ENCODE results near the gene DBN1. TPM values are rescaled to one million over a fixed set of nuclear protein-coding genes. Genes with fewer than 3 reads are reported as not detected.

Gene DBN1
- polyA plus RNA-seq, 2 of the 4 experiments (the other 2 are of a cell fraction): 47.7 to 107 TPM

DNA sequence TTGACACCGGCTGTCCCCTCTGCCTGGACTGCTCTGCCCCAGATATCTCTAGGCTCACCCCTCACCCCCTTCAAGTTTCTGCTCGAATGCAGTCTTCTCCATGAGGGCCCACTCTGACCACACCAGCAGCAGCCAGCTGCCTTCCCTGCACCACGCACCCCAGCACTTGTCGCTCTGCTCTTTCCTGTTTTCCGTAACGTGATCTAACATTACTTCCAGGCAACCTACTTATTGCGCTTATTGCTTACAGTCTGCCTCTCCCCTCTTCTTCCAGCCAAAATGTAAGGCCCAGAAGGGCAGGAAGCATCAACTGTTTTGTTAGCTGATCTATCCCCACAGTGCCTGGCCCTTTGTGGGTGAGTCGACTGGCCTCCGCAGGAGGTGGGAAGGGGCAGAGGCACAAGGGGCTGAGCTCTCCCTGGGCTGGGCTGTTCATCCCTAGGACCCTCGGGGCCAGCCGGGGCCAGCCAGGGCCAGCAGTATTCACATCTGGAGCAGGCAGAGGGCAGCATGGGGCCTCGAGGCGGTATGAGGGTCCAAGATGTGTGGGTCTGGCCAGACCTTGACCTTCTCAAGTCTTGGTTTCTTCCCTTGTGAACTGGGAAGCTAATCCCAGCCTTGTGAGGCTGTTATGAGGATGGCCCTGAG lies 11.6 kb upstream of the DBN1 start:
- TF ChIP-seq ZC3H11A (IDR thresholded peaks at IDR 0.05) (no peak), RAD21 (conservative IDR thresholded peaks at IDR 0.05 in 1 of 2, IDR thresholded peaks at IDR 0.05 in 1 of 2) (no peak), GATA3 (IDR thresholded peaks at IDR 0.05; ENCODE audit: borderline replicate concordance) (no peak), ESRRA (IDR thresholded peaks at IDR 0.05; ENCODE audit: borderline replicate concordance, low read length) (no peak), NPAS2 (CRISPR knock-in tag; IDR thresholded peaks at IDR 0.05; ENCODE audit: borderline replicate concordance) (no peak)
- H3K4me1 ChIP-seq: no peaks in the 10 kb centered on the region
- ChIA-PET POLR2A (interaction anchor here (1.3 kb wide), 1 partner anchor 12 kb away, joined by 3 read pairs; no protein-coding TSS in a partner anchor), CTCF (interaction anchor here (0.8 to 19.7 kb wide), 4 partner anchors 6 to 29 kb away, joined by 3 to 241 read pairs (median 6); no protein-coding TSS in a partner anchor)
- H3K4me2 ChIP-seq: no peak overlapping the region
- no peak for FAIRE-seq
- no peak for DNase-seq (ENCODE audit: low read depth in 1 of 2, low spot score in 1 of 2)
- 70% methylated on average over 9 of the region's 13 CpGs for WGBS (ENCODE audit: missing lambda C conversion rate)
- H3K4me3 ChIP-seq: no peak overlapping the region
- H3K9me3 ChIP-seq: no peaks in the 10 kb centered on the region
- no peak overlapping the region for H3K27ac ChIP-seq
- 0 out of 6 replicates have a peak, but pooled peaks of 1 of the 2 experiments have one; percentile 7 for ATAC-seq

DNA sequence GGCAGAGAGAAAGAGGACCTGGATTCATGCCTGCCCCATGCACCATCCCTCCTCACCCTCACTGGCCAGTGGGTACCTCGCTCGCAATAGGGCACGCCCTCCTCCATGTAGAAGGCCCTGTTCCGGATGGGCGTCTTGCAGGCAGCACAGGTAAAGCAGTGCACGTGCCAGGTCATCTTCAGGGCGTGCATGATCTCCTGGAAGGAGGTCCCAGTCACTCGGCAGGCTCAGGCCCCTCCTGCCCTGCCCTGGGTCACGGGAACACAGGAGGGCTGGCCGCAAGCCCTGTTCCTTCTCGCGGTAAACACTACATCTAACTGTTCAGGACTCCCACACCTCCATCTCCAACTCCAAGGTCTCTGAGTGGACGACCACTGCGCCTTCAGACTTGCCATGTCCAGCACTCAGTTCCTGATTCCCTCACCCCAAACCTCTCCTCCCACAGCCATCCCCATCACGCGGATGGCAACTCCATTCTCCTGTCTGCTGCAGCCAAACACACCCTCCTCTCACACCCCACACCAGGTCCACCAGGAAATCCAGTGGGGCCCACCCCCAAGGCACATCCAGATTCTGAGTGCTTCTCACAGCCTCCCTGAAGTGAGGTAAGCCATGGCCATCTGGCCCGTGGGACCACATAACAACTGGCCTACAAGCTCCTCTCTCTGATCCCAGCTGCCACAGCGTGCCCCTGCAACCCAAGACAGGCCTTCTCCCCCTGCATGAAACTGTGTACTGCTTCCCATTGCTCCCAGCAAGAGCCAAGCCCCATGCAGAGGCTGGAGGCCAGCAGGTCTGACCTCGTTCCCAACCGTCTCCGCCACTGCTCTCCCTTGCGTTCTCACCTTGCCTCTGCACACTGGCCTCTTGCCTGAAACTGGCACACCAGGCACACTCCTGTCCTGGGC lies 10.8 kb upstream of the DBN1 start:
- no peak for FAIRE-seq
- Histone ChIP-seq H3K4me3 (no peak overlapping the region), H3K4me2 (no peak overlapping the region), H3K4me1 (no peaks in the 10 kb centered on the region; the same call in 2 of the 3 replicates), H3K9me3 (no peaks in the 10 kb centered on the region), H3K27ac (no peak overlapping the region)
- ATAC-seq: peak in 1 of 2 experiments; percentile 4; a peak in 3 of 6 replicates
- TF ChIP-seq, protein P1, sequence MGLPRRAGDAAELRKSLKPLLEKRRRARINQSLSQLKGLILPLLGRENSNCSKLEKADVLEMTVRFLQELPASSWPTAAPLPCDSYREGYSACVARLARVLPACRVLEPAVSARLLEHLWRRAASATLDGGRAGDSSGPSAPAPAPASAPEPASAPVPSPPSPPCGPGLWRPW (IDR thresholded peaks at IDR 0.05): no peak
- 0 out of 5 replicates have a peak, but pooled peaks of 1 of the 2 experiments have one; percentile 7 for TF ChIP-seq JUN (IDR thresholded peaks at IDR 0.05)
- no peak for TF ChIP-seq KDM1A (IDR thresholded peaks at IDR 0.05; ENCODE audit: low read depth)
- TF ChIP-seq JUNB (IDR thresholded peaks at IDR 0.05): no peak
- TF ChIP-seq, protein P2, sequence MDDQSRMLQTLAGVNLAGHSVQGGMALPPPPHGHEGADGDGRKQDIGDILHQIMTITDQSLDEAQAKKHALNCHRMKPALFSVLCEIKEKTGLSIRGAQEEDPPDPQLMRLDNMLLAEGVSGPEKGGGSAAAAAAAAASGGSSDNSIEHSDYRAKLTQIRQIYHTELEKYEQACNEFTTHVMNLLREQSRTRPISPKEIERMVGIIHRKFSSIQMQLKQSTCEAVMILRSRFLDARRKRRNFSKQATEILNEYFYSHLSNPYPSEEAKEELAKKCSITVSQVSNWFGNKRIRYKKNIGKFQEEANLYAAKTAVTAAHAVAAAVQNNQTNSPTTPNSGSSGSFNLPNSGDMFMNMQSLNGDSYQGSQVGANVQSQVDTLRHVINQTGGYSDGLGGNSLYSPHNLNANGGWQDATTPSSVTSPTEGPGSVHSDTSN (IDR thresholded peaks at IDR 0.05): peak; percentile 63; the same call in 1 of the 2 replicates
- no peak for TF ChIP-seq POLR2AphosphoS2 (conservative IDR thresholded peaks at IDR 0.05; ENCODE audit: low read length)
- no peak for TF ChIP-seq BHLHE40 (IDR thresholded peaks at IDR 0.05; ENCODE audit: low read depth, low read length)
- TF ChIP-seq, protein P3, sequence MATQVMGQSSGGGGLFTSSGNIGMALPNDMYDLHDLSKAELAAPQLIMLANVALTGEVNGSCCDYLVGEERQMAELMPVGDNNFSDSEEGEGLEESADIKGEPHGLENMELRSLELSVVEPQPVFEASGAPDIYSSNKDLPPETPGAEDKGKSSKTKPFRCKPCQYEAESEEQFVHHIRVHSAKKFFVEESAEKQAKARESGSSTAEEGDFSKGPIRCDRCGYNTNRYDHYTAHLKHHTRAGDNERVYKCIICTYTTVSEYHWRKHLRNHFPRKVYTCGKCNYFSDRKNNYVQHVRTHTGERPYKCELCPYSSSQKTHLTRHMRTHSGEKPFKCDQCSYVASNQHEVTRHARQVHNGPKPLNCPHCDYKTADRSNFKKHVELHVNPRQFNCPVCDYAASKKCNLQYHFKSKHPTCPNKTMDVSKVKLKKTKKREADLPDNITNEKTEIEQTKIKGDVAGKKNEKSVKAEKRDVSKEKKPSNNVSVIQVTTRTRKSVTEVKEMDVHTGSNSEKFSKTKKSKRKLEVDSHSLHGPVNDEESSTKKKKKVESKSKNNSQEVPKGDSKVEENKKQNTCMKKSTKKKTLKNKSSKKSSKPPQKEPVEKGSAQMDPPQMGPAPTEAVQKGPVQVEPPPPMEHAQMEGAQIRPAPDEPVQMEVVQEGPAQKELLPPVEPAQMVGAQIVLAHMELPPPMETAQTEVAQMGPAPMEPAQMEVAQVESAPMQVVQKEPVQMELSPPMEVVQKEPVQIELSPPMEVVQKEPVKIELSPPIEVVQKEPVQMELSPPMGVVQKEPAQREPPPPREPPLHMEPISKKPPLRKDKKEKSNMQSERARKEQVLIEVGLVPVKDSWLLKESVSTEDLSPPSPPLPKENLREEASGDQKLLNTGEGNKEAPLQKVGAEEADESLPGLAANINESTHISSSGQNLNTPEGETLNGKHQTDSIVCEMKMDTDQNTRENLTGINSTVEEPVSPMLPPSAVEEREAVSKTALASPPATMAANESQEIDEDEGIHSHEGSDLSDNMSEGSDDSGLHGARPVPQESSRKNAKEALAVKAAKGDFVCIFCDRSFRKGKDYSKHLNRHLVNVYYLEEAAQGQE (IDR thresholded peaks at IDR 0.05): no peak
- ChIA-PET POLR2A (interaction anchor here (1.3 kb wide), 1 partner anchor 12 kb away, joined by 3 read pairs; no protein-coding TSS in a partner anchor), CTCF (interaction anchor here (0.8 to 19.7 kb wide), 4 partner anchors 7 to 28 kb away, joined by 3 to 241 read pairs (median 114); no protein-coding TSS in a partner anchor)
- WGBS (ENCODE audit: missing lambda C conversion rate): 91% methylated on average over 21 of the region's 22 CpGs
- no peak for DNase-seq (ENCODE audit: low read depth in 1 of 2, low spot score in 1 of 2)

DNA sequence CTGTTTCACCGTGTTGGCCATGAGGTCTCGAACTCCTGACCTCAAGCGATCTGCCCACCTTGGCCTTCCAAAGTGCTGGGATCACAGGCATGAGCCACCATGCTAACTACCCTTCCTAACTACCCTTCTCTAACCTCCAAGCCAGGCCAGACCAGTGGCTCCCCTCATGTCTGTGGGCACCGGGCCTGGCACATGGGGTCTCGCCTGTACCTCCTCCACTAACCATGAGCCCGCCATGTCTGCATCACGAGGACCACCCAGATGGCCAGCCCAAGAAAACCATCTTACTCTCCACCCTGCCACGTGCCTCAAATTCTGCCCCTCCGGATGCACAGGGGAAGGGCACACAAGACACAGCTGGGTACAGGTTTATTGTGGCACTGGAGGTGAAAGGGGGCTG lies 9.6 kb upstream of the DBN1 start:
- TF ChIP-seq FOSL2 (IDR thresholded peaks at IDR 0.05): no peak
- TF ChIP-seq FOSL2 (CRISPR knock-in tag; IDR thresholded peaks at IDR 0.05): no peak
- TF ChIP-seq RAD21 (conservative IDR thresholded peaks at IDR 0.05 in 1 of 2, IDR thresholded peaks at IDR 0.05 in 1 of 2): no peak
- TF ChIP-seq POLR2AphosphoS2 (conservative IDR thresholded peaks at IDR 0.05; ENCODE audit: low read length): no peak
- TF ChIP-seq NR3C1 (IDR thresholded peaks at IDR 0.05): no peak
- TF ChIP-seq CBX8 (IDR thresholded peaks at IDR 0.05): no peak
- TF ChIP-seq, protein P4, sequence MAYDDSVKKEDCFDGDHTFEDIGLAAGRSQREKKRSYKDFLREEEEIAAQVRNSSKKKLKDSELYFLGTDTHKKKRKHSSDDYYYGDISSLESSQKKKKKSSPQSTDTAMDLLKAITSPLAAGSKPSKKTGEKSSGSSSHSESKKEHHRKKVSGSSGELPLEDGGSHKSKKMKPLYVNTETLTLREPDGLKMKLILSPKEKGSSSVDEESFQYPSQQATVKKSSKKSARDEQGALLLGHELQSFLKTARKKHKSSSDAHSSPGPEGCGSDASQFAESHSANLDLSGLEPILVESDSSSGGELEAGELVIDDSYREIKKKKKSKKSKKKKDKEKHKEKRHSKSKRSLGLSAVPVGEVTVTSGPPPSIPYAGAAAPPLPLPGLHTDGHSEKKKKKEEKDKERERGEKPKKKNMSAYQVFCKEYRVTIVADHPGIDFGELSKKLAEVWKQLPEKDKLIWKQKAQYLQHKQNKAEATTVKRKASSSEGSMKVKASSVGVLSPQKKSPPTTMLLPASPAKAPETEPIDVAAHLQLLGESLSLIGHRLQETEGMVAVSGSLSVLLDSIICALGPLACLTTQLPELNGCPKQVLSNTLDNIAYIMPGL (CRISPR knock-in tag; IDR thresholded peaks at IDR 0.05; ENCODE audit: borderline replicate concordance): no peak
- TF ChIP-seq NPAS2 (CRISPR knock-in tag; IDR thresholded peaks at IDR 0.05; ENCODE audit: borderline replicate concordance): no peak
- no peak for ATAC-seq
- Histone ChIP-seq H3K27ac (no peak overlapping the region), H3K4me1 (peaks cover 6% of the 10 kb centered on the region; the same call in 1 of the 3 replicates), H3K4me2 (no peak overlapping the region), H3K9me3 (no peaks in the 10 kb centered on the region), H3K4me3 (no peak overlapping the region)
- no peak for DNase-seq (ENCODE audit: low read depth in 1 of 2, low spot score in 1 of 2)
- no peak for FAIRE-seq
- POLR2A ChIA-PET: no interaction called here
- CTCF ChIA-PET: interaction anchor here (18.8 to 19.7 kb wide), 2 partner anchors 8 to 27 kb away, joined by 220 to 241 read pairs; no protein-coding TSS in a partner anchor
- 96% methylated on average over 9 of the region's 9 CpGs for WGBS (ENCODE audit: missing lambda C conversion rate)

Measured in A549 (cell line).